DOHH2 (cell line): ENCODE data around the gene DR1.

Experiments
- H3F3A ChIP-seq: fragments of 200-600 bp; sonication (generic), shearing (Covaris generic); 2 replicates; pipeline ENCODE4 v1.6.0; 2016; ENCODE audit warnings: antibody characterized with exemption, mild to moderate bottlenecking; ENCODE audit not compliant: control insufficient read depth, insufficient read depth
- H3K27ac ChIP-seq: fragments of 200-600 bp; sonication (generic); 2 replicates; pipeline ENCODE4 v1.5.1; 2014; ENCODE audit warnings: low read depth, mild to moderate bottlenecking, low read length, moderate library complexity
- H3K27me3 ChIP-seq: fragments of 200-600 bp; sonication (generic); 2 replicates; pipeline ENCODE4 v1.6.1; 2014; ENCODE audit warnings: mild to moderate bottlenecking, low read length, mixed read lengths; ENCODE audit not compliant: control insufficient read depth
- H3K36me3 ChIP-seq: fragments of 200-600 bp; sonication (generic); 2 replicates; pipeline ENCODE4 v1.6.1; 2014; ENCODE audit warnings: mild to moderate bottlenecking, low read length, moderate library complexity, mixed read lengths; ENCODE audit not compliant: control insufficient read depth
- H3K4me1 ChIP-seq: fragments of 200-600 bp; sonication (generic); 2 replicates; pipeline ENCODE4 v1.6.1; 2014; ENCODE audit warnings: mild to moderate bottlenecking, low read length, mixed read lengths; ENCODE audit not compliant: control insufficient read depth
- H3K4me2 ChIP-seq: fragments of 200-600 bp; sonication (generic); 2 replicates; pipeline ENCODE4 v1.6.0; 2014; ENCODE audit warnings: mild to moderate bottlenecking, low read length, moderate library complexity
- H3K4me3 ChIP-seq: fragments of 200-600 bp; sonication (generic); 2 replicates; pipeline ENCODE4 v1.5.1; 2014; ENCODE audit warnings: mild to moderate bottlenecking, low read length, mixed read lengths
- H3K79me2 ChIP-seq: fragments of 200-600 bp; sonication (generic); 2 replicates; pipeline ENCODE4 v1.6.1; 2014; ENCODE audit warnings: mild to moderate bottlenecking, low read length, mixed read lengths; ENCODE audit not compliant: control insufficient read depth
- H3K9me2 ChIP-seq: fragments of 200-600 bp; sonication (generic); replicated peaks from 2 replicates; pipeline ENCODE4 v1.6.1; 2014; ENCODE audit warnings: mild to moderate bottlenecking, low read length, mixed read lengths; ENCODE audit not compliant: control insufficient read depth
- H3K9me3 ChIP-seq: fragments of 200-600 bp; sonication (generic); 2 replicates; pipeline ENCODE4 v1.6.1; 2014; ENCODE audit warnings: antibody characterized with exemption, low read length, mixed read lengths; ENCODE audit not compliant: control insufficient read depth, insufficient read depth
- H4K20me1 ChIP-seq: fragments of 200-600 bp; sonication (generic); 2 replicates; pipeline ENCODE4 v1.6.0; 2014; ENCODE audit warnings: low read depth, mild to moderate bottlenecking, antibody characterized with exemption, low read length, moderate library complexity; ENCODE audit not compliant: control insufficient read depth, insufficient read depth
- CTCF ChIP-seq: fragments of 200-600 bp; sonication (generic); IDR thresholded peaks from one replicate; pipeline ENCODE4 v1.5.1; 2014; ENCODE audit warnings: antibody characterized with exemption, mild to moderate bottlenecking, low read depth, low read length; ENCODE audit not compliant: poor library complexity, severe bottlenecking

DR1 gene

GRCh38 chr1:93416183-93416582 lies 70.5 kb downstream of the DR1 start:
- Histone ChIP-seq H3F3A (no peaks in the 10 kb centered on the region), H3K4me1 (peaks cover 33% of the 10 kb centered on the region)
- TF ChIP-seq CTCF: no peak

More at GRCh38 chr1:93416183-93416582, 70.5 kb downstream of the DR1 start:
- no peaks in the 10 kb centered on the region for H4K20me1 ChIP-seq
- peak overlapping the region; percentile 12; the same call in 1 of the 2 replicates for H3K4me2 ChIP-seq
- no peaks in the 10 kb centered on the region for H3K79me2 ChIP-seq
- H3K4me3 ChIP-seq: no peak overlapping the region
- H3K9me3 ChIP-seq: 0 out of 2 replicates have a peak, but pooled peaks cover 3% of the 10 kb centered on the region
- no peaks in the 10 kb centered on the region for H3K27me3 ChIP-seq
- no peaks in the 10 kb centered on the region for H3K36me3 ChIP-seq
- no peak overlapping the region for H3K27ac ChIP-seq
- no peaks in the 10 kb centered on the region for H3K9me2 ChIP-seq
